Colonic mucosa (tissue), 4 donors: ENCODE results near the gene RACGAP1. TPM values are rescaled to one million over a fixed set of nuclear protein-coding genes. Genes with fewer than 3 reads are reported as not detected.

Source experiments
- DNase-seq: peaks from one replicate; pipeline ENCODE4 v3.0.0-alpha.2; 2020
- H3K27ac ChIP-seq: fragments of 200-600 bp; one replicate; pipeline ENCODE4 v1.8.0; 2021
- H3K27me3 ChIP-seq: fragments of 200-600 bp; one replicate; pipeline ENCODE4 v1.8.0; 2021
- H3K36me3 ChIP-seq: fragments of 200-600 bp; one replicate; pipeline ENCODE4 v1.8.0; 2021
- H3K4me1 ChIP-seq: fragments of 200-600 bp; one replicate; pipeline ENCODE4 v1.8.0; 2021; ENCODE audit warnings: mild to moderate bottlenecking
- H3K4me3 ChIP-seq: fragments of 200-600 bp; one replicate; pipeline ENCODE4 v1.8.0; 2021
- H3K9ac ChIP-seq, 2 donors: one replicate each; pipeline ENCODE4 v1.7.0; 2013; ENCODE audit warnings: control low read depth in 2 of 2, low read depth in 2 of 2, low read length in 2 of 2
- H3K9me3 ChIP-seq: fragments of 200-600 bp; one replicate; pipeline ENCODE4 v1.8.0; 2021
- CTCF ChIP-seq: fragments of 200-600 bp; IDR thresholded peaks from one replicate; pipeline ENCODE4 v1.8.0; 2022; ENCODE audit warnings: antibody characterized with exemption, mild to moderate bottlenecking
- intact Hi-C: fragments of 100-400 bp; cut with DNase I; formaldehyde crosslinking; loops from one replicate; pipeline ENCODE4 v1.14.1; 2022
- total RNA-seq, 2 donors: library from RNA; stranded (reverse); fragmentation: NEBNext Ultra II Directional in 1 of 2; extraction: Animal tissue kit (Norgen Biotek cat#: 25700) in 1 of 2; gene quantifications; one replicate each; pipeline ENCODE4 v1.2.1, GENCODE V29; 2021
- donor health status: healthy.
- donor health status: DM: no; HTN: no; CAD: no.
- donor health status: DM: no; HTN: no; CAD: no.

The RACGAP1 gene
- total RNA-seq, 2 donors from 2014 or later, result 36.2 to 83.8 TPM

- H3K27ac ChIP-seq, result no peak overlapping the region
- TF ChIP-seq CTCF, result no peak
- no peaks in the 10 kb centered on the region for H3K27me3 ChIP-seq
- H3K4me1 ChIP-seq, result no peaks in the 10 kb centered on the region
- intact Hi-C loops, result no loop called here
- no peaks in the 10 kb centered on the region for H3K9me3 ChIP-seq
- DNase-seq, result no peak
- H3K9ac ChIP-seq, result no peak overlapping the region
- H3K4me3 ChIP-seq, result no peak overlapping the region
- H3K36me3 ChIP-seq, result no peaks in the 10 kb centered on the region
Observed at GRCh38 chr12:49939707-49940106, 85.6 kb downstream of the RACGAP1 start.

- H3K36me3 ChIP-seq, result no peaks in the 10 kb centered on the region
- TF ChIP-seq CTCF, result no peak
- no peak overlapping the region for H3K4me3 ChIP-seq
- no peak overlapping the region for H3K9ac ChIP-seq
- H3K27ac ChIP-seq, result no peak overlapping the region
- H3K4me1 ChIP-seq, result no peaks in the 10 kb centered on the region
- intact Hi-C loops, result no loop called here
- H3K27me3 ChIP-seq, result no peaks in the 10 kb centered on the region
- no peaks in the 10 kb centered on the region for H3K9me3 ChIP-seq
- no peak for DNase-seq
Observed at GRCh38 chr12:49939307-49939706, 86.0 kb downstream of the RACGAP1 start.

Other genes starting within 250 kb of the RACGAP1 start
- gene NCKAP5L, start 197.1 kb downstream of the RACGAP1 start, total RNA-seq, result 1 to 10 TPM; 2.4 to 4.1 TPM
- 1 to 10 TPM; 3.3 to 3.7 TPM for gene BCDIN3D, start 182.4 kb downstream of the RACGAP1 start, total RNA-seq
- gene FAIM2, start 121.6 kb downstream of the RACGAP1 start, total RNA-seq, result 1 to 10 TPM; 2.8 to 3.6 TPM
- gene AQP2, start 74.8 kb downstream of the RACGAP1 start, total RNA-seq, result not detected
- not detected for gene AQP5, start 63.6 kb downstream of the RACGAP1 start, total RNA-seq
- not detected for gene AQP6, start 52.5 kb downstream of the RACGAP1 start, total RNA-seq
- 1 to 10 TPM; 1.0 to 1.1 TPM for gene ASIC1, start 32.1 kb upstream of the RACGAP1 start, total RNA-seq
- gene SMARCD1, start 59.8 kb upstream of the RACGAP1 start, total RNA-seq, result 10 to 100 TPM; 30.6 to 43.9 TPM
- gene GPD1, start 78.5 kb upstream of the RACGAP1 start, total RNA-seq, result 1 to 10 TPM; 2.1 to 3.4 TPM
- gene COX14, start 86.7 kb upstream of the RACGAP1 start, total RNA-seq, result 10 to 100 TPM; 74.4 to 86.8 TPM
- 10 to 100 TPM; 17.6 to 19.4 TPM for gene CERS5, start 141.9 kb upstream of the RACGAP1 start, total RNA-seq